GM12878 (cell line): Measurements from ENCODE around the gene SCRN1. TPM values are rescaled to one million over a fixed set of nuclear protein-coding genes. Genes with fewer than 3 reads are reported as not detected.
A peak's percentile ranks its signal among the peaks of the same experiment; 100 is the strongest.

Source experiments
- BCL3 ChIP-seq: IDR thresholded peaks from 2 replicates; pipeline ENCODE4 v1.6.1; 2011; ENCODE audit warnings: borderline replicate concordance, low read depth, mild to moderate bottlenecking, moderate library complexity, low read length; ENCODE audit not compliant: insufficient read depth, poor library complexity, severe bottlenecking
- CHD4 ChIP-seq: fragments of 200-600 bp; sonication (generic); IDR thresholded peaks from 2 replicates; pipeline ENCODE4 v1.6.1; 2016; ENCODE audit warnings: mild to moderate bottlenecking
- CTCF ChIP-seq, 3 experiments: IDR thresholded peaks in 2 of 3; conservative IDR thresholded peaks in 1 of 3; 2 replicates each; pipeline ENCODE4 v1.5.1; 2011; ENCODE audit warnings: low read depth in 3 of 3, low read length in 3 of 3, mild to moderate bottlenecking in 3 of 3, control low read depth in 2 of 3, moderate library complexity in 2 of 3, inconsistent platforms in 1 of 3, mixed read lengths in 1 of 3; ENCODE audit not compliant: control insufficient read depth in 2 of 3, insufficient read depth in 1 of 3; ENCODE audit errors: extremely low read depth in 1 of 3
- ETV6 ChIP-seq, 2 experiments: fragments of 450-650 bp in 1 of 2; IDR thresholded peaks in 1 of 2; conservative IDR thresholded peaks in 1 of 2; 2 replicates each; pipeline ENCODE4 v1.6.1; 2014; ENCODE audit warnings: antibody characterized with exemption in 1 of 2, borderline replicate concordance in 1 of 2, low read depth in 1 of 2, mild to moderate bottlenecking in 1 of 2, moderate library complexity in 1 of 2
- GATAD2B ChIP-seq: fragments of 450-650 bp; conservative IDR thresholded peaks from 2 replicates; pipeline ENCODE4 v1.6.1; 2017; ENCODE audit warnings: low read depth, mild to moderate bottlenecking, moderate library complexity
- HDAC6 ChIP-seq: fragments of 200-600 bp; sonication (generic); IDR thresholded peaks from one replicate; pipeline ENCODE4 v1.8.0; 2017; ENCODE audit warnings: antibody characterized with exemption; ENCODE audit not compliant: unreplicated experiment
- MTA3 ChIP-seq: IDR thresholded peaks from 2 replicates; pipeline ENCODE4 v1.6.1; 2012; ENCODE audit warnings: low read length, inconsistent platforms, borderline replicate concordance
- NFIC ChIP-seq: IDR thresholded peaks from 2 replicates; pipeline ENCODE4 v1.6.1; 2012; ENCODE audit warnings: low read depth, mild to moderate bottlenecking, inconsistent platforms, low read length, moderate library complexity
- POLR2AphosphoS2 ChIP-seq: IDR thresholded peaks from 2 replicates; pipeline ENCODE4 v1.6.1; 2011; ENCODE audit warnings: low read depth, mild to moderate bottlenecking, low read length, improper control_type of control experiment, moderate library complexity
- RAD21 ChIP-seq: IDR thresholded peaks from 2 replicates; pipeline ENCODE4 v1.6.1; 2011; ENCODE audit warnings: mild to moderate bottlenecking, low read depth, low read length, moderate library complexity; ENCODE audit not compliant: insufficient read depth
- STAT3 ChIP-seq: IDR thresholded peaks from 2 replicates; pipeline ENCODE4 v1.6.1; 2011; ENCODE audit warnings: low read depth, low read length, improper control_type of control experiment
- polyA plus RNA-seq, 11 experiments: library from polyadenylated mRNA; depleted of rRNA in 4 of 11; unstranded in 6 of 11; stranded (reverse) in 5 of 11; fragments of >200 nt; fragmentation: Nextera tagmentation in 4 of 11; fragmentation: Illumina TruSeq in 1 of 11; extraction: Ambion mirVana in 4 of 11; extraction: Trizol in 1 of 11; gene quantifications; 1 replicate in 1 of 11; 2 replicates in 10 of 11; pipeline versions ENCODE4 v1.2.1 to v1.2.3, GENCODE V29; 2011 to 2016; ENCODE audit warnings: inconsistent platforms in 2 of 11, missing spikeins in 2 of 11, low read depth in 1 of 11
- total RNA-seq, 4 experiments: library from RNA; depleted of rRNA in 3 of 4; stranded (reverse); fragments of >200 nt in 3 of 4; fragmentation: Illumina TruSeq in 1 of 4; extraction: Trizol in 1 of 4; gene quantifications; 2 replicates each; pipeline versions ENCODE4 v1.2.1 to v1.2.3, GENCODE V29; 2013 to 2021

SCRN1 gene
- total and polyA plus RNA-seq, 10 of the 15 experiments (the other 5 are each of a cell fraction or from before 2014, with no cell fraction given), result 11.1 to 67.6 (median 41.7) TPM

- TF ChIP-seq CTCF (IDR thresholded peaks at IDR 0.05 in 2 of 3, conservative IDR thresholded peaks at IDR 0.05 in 1 of 3; ENCODE audit: control insufficient read depth in 2 of 3, extremely low read depth in 1 of 3, insufficient read depth in 1 of 3, low read depth in 3 of 3, low read length in 3 of 3) (peak in 2 of 3 experiments; percentile 12 to 22; a peak in 2 of 6 replicates), RAD21 (peak; percentile 33; the same call in 1 of the 2 replicates), STAT3 (no peak), POLR2AphosphoS2 (no peak), NFIC (no peak), CHD4 (no peak), HDAC6 (no peak), GATAD2B (no peak), BCL3 (no peak), ETV6 (conservative IDR thresholded peaks at IDR 0.05 in 1 of 2, IDR thresholded peaks at IDR 0.05 in 1 of 2; ENCODE audit: borderline replicate concordance in 1 of 2, low read depth in 1 of 2) (no peak), MTA3 (no peak)
These were observed 43.0 kb downstream of the SCRN1 start (continued) for GRCh38 chr7:29946428-29947186.
